ENCODE data around the gene CMTM3.
"Not testable (repeated sequence)": the region's sequence is repeated elsewhere in the genome, so short reads cannot be mapped to it uniquely, and the experiment has no call there.

CMTM3 gene

GRCh38 chr16:66605177-66605978, 874 bp downstream of the CMTM3 start:
- H3K27ac ChIP-seq = no peak overlapping the region

GRCh38 chr16:66605979-66606751, 1.7 kb downstream of the CMTM3 start:
- TF ChIP-seq ZFX (IDR thresholded peaks at IDR 0.05; ENCODE audit: borderline replicate concordance) (no peak), CTCF (IDR thresholded peaks at IDR 0.05) (no peak)
- H3K27ac ChIP-seq = no peak overlapping the region

More at GRCh38 chr16:66605177-66605978, 874 bp downstream of the CMTM3 start:
- TF ChIP-seq ZFX (IDR thresholded peaks at IDR 0.05; ENCODE audit: borderline replicate concordance) (no peak), CTCF (IDR thresholded peaks at IDR 0.05) (no peak)

- H3K27ac ChIP-seq = no peak overlapping the region
- TF ChIP-seq CTCF (IDR thresholded peaks at IDR 0.05) (peak; percentile 98), ZFX (IDR thresholded peaks at IDR 0.05; ENCODE audit: borderline replicate concordance) (no peak)
Measured at GRCh38 chr16:66608241-66609138, 4.0 kb downstream of the CMTM3 start.

GRCh38 chr16:66609139-66609510, 4.6 kb downstream of the CMTM3 start:
- TF ChIP-seq ZFX (IDR thresholded peaks at IDR 0.05; ENCODE audit: borderline replicate concordance) = no peak
- no peak for TF ChIP-seq CTCF (IDR thresholded peaks at IDR 0.05)
- H3K27ac ChIP-seq = no peak overlapping the region

GRCh38 chr16:66610111-66610820, 5.8 kb downstream of the CMTM3 start:
- no peak overlapping the region for H3K27ac ChIP-seq
- TF ChIP-seq CTCF (IDR thresholded peaks at IDR 0.05) = no peak
- TF ChIP-seq ZFX (IDR thresholded peaks at IDR 0.05; ENCODE audit: borderline replicate concordance) = no peak

- H3K27ac ChIP-seq = not testable (repeated sequence)
Measured at GRCh38 chr16:66611911-66612310, 7.4 kb downstream of the CMTM3 start.

GRCh38 chr16:66612422-66612821, 7.9 kb downstream of the CMTM3 start:
- no peak overlapping the region for H3K27ac ChIP-seq
- TF ChIP-seq ZFX (IDR thresholded peaks at IDR 0.05; ENCODE audit: borderline replicate concordance) (no peak), CTCF (IDR thresholded peaks at IDR 0.05) (no peak)
